Panc1 (cell line): ENCODE results near the gene TRAF5. TPM values are rescaled to one million over a fixed set of nuclear protein-coding genes. Genes with fewer than 3 reads are reported as not detected.
"Not testable (repeated sequence)": the region's sequence is repeated elsewhere in the genome, so short reads cannot be mapped to it uniquely, and the experiment has no call there.

Experiments used
- ATAC-seq: fragments of 200-7000 bp; cut with Tn5 transposase; 2 replicates; pipeline ENCODE4 v1.9.1; 2020; ENCODE audit warnings: mild to moderate bottlenecking, moderate library complexity
- BruUV-seq: library from RNA; stranded (reverse); fragments of 400-500 nt; replicated peaks from 2 replicates; lab custom pipeline; 2021; lab: Mats Ljungman, UMichigan
- CTCF ChIA-PET: fragments of 300-600 bp; sonication (Branson Sonifier 250); formaldehyde crosslinking; loops from one replicate; lab custom pipeline; 2022; ENCODE audit warnings: antibody characterized with exemption; lab: Charles Lee
- POLR2A ChIA-PET: fragments of 300-600 bp; sonication (Branson Sonifier 250); formaldehyde crosslinking; loops from one replicate; lab custom pipeline; 2022; ENCODE audit warnings: antibody characterized with exemption; lab: Charles Lee
- DNase-seq: peaks from one replicate; pipeline ENCODE4 v3.0.0-alpha.2; 2010; ENCODE audit warnings: low read depth, low spot score
- H3K27ac ChIP-seq: 2 replicates; pipeline ENCODE4 v1.5.1; 2011; ENCODE audit warnings: mild to moderate bottlenecking, low read length, inconsistent platforms
- H3K27me3 ChIP-seq: fragments of 200-500 bp; sonication (Bioruptor generic); 2 replicates; pipeline ENCODE4 v1.6.0; 2014; ENCODE audit warnings: low read length, inconsistent platforms; ENCODE audit not compliant: control insufficient read depth, insufficient read depth
- H3K36me3 ChIP-seq: fragments of 200-500 bp; sonication (Bioruptor generic); 2 replicates; pipeline ENCODE4 v1.5.1; 2014; ENCODE audit warnings: inconsistent platforms, mild to moderate bottlenecking, low read length, moderate library complexity; ENCODE audit not compliant: control insufficient read depth, insufficient read depth
- H3K4me1 ChIP-seq: 2 replicates; pipeline ENCODE4 v1.5.1; 2011; ENCODE audit warnings: inconsistent platforms, mild to moderate bottlenecking, low read length, moderate library complexity; ENCODE audit not compliant: control insufficient read depth, insufficient read depth
- H3K4me3 ChIP-seq, 2 experiments: 2 replicates each; pipeline ENCODE4 v1.5.1; 2011 to 2012; ENCODE audit warnings: low read depth in 2 of 2, low read length in 2 of 2, mild to moderate bottlenecking in 2 of 2, inconsistent platforms in 1 of 2, moderate library complexity in 1 of 2
- H3K9me3 ChIP-seq: fragments of 200-500 bp; sonication (Bioruptor generic); 2 replicates; pipeline ENCODE4 v1.5.1; 2014; ENCODE audit warnings: low read depth, mild to moderate bottlenecking, inconsistent platforms, low read length, moderate library complexity; ENCODE audit not compliant: control insufficient read depth, insufficient read depth
- CTCF ChIP-seq: fragments of 450-650 bp; IDR thresholded peaks from 2 replicates; pipeline ENCODE4 v1.5.1; 2017; ENCODE audit warnings: mild to moderate bottlenecking
- POLR2AphosphoS5 ChIP-seq: IDR thresholded peaks from 2 replicates; pipeline ENCODE4 v1.6.1; 2012; ENCODE audit warnings: mild to moderate bottlenecking, low read depth, low read length, moderate library complexity
- REST ChIP-seq, 2 experiments: IDR thresholded peaks; 2 replicates each; pipeline ENCODE4 v1.6.1; 2011 to 2012; ENCODE audit warnings: low read depth in 2 of 2, control low read depth in 1 of 2, low read length in 1 of 2, mild to moderate bottlenecking in 1 of 2, moderate library complexity in 1 of 2; ENCODE audit not compliant: insufficient read depth in 1 of 2
- SIN3A ChIP-seq: IDR thresholded peaks from 2 replicates; pipeline ENCODE4 v1.6.1; 2012; ENCODE audit warnings: low read depth, mild to moderate bottlenecking, low read length, moderate library complexity, borderline replicate concordance; ENCODE audit not compliant: insufficient read depth
- TCF7L2 ChIP-seq: IDR thresholded peaks from 2 replicates; pipeline ENCODE4 v1.6.1; 2011; ENCODE audit warnings: mild to moderate bottlenecking, low read depth, low read length, inconsistent platforms
- in situ Hi-C: cut with HindIII; loops from 2 replicates; pipeline ENCODE4 v1.10.0; 2016; ENCODE audit warnings: low sequenced_read_pairs, low pct_unique_long_range_greater_than_20kb
- intact Hi-C: fragments of 100-400 bp; cut with micrococcal nuclease; formaldehyde crosslinking; loops from one replicate; pipeline ENCODE4 v1.10.0; 2022; ENCODE audit not compliant: unreplicated experiment
- total RNA-seq: library from RNA; stranded (reverse); gene quantifications from one replicate; pipeline ENCODE4 v1.2.1, GENCODE V29; 2021; ENCODE audit not compliant: unreplicated experiment

Gene TRAF5
- total RNA-seq, 1 experiment from 2014 or later: 10.5 TPM

DNA sequence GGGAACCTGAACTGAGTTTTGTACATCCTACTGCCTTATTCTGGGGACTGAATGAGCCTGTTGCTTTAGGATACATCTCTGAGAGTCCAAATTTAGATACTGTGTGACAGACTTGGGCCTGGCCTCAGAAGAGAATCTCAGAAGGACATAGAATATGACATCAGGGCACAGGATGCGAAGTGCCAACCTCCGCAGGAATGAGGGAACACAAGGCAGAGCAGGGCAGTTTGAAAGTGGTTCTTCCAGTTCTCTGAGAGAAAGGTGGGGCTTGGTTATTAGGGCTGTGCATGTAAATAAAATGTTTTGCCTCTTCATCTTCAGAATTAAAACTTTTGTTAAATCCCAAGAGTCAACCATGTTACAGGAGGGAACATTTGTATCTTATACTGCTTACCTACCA is 23.1 kb downstream of the TRAF5 start:
- TF ChIP-seq TCF7L2 (no peak), REST (IDR thresholded peaks at IDR 0.05; ENCODE audit: insufficient read depth in 1 of 2, low read depth in 2 of 2, low read length in 1 of 2) (no peak), POLR2AphosphoS5 (no peak), CTCF (no peak), SIN3A (no peak)
- Histone ChIP-seq H3K27ac (no peak overlapping the region), H3K27me3 (no peaks in the 10 kb centered on the region), H3K9me3 (no peaks in the 10 kb centered on the region), H3K4me3 (no peak overlapping the region), H3K4me1 (no peaks in the 10 kb centered on the region), H3K36me3 (no peaks in the 10 kb centered on the region)
- intact Hi-C loops: no loop called here
- ChIA-PET POLR2A (no interaction called here), CTCF (no interaction called here)
- ATAC-seq: no peak
- no peak for DNase-seq
- in situ Hi-C loops: no loop called here
- BruUV-seq: no TSS peak

GRCh38 chr1:211352055-211352454 is 25.4 kb downstream of the TRAF5 start:
- H3K9me3 ChIP-seq, H3K27me3 ChIP-seq, H3K27ac ChIP-seq, BruUV-seq, H3K4me1 ChIP-seq, POLR2A ChIA-PET, DNase-seq, in situ Hi-C loops, ATAC-seq, intact Hi-C loops, H3K4me3 ChIP-seq, H3K36me3 ChIP-seq: not testable (repeated sequence)
- CTCF ChIA-PET: interaction anchor here (0.6 kb wide), 1 partner anchor 159 kb away, joined by 14 read pairs; no protein-coding TSS in a partner anchor

DNA sequence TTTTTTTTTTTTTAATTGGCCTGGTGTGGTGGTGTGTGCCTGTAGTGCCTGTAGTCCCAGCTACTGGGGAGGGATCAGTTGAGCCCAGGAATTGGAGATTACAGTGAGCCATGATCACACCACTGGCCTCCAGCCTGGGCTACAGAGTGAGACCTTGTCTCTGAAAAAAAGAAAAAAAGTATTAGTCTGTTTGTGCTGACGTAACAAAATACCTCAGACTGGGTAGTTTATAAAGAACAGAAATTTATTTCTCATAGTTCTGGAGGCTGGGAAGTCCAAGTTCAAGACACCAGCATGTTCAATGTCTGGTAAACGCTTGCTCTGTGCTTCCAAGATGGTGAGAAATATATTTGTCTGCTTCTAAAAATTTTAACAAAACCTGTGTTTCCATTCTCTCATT is 25.8 kb downstream of the TRAF5 start:
- in situ Hi-C loops: no loop called here
- Histone ChIP-seq H3K4me3 (no peak overlapping the region), H3K9me3 (no peaks in the 10 kb centered on the region), H3K4me1 (no peaks in the 10 kb centered on the region), H3K27ac (no peak overlapping the region), H3K27me3 (no peaks in the 10 kb centered on the region), H3K36me3 (no peaks in the 10 kb centered on the region)
- TF ChIP-seq TCF7L2 (no peak), CTCF (no peak), POLR2AphosphoS5 (no peak), SIN3A (no peak), REST (IDR thresholded peaks at IDR 0.05; ENCODE audit: insufficient read depth in 1 of 2, low read depth in 2 of 2, low read length in 1 of 2) (no peak)
- ChIA-PET CTCF (interaction anchor here (0.6 kb wide), 1 partner anchor 159 kb away, joined by 14 read pairs; no protein-coding TSS in a partner anchor), POLR2A (no interaction called here)
- no peak for DNase-seq
- no TSS peak for BruUV-seq
- no peak for ATAC-seq
- intact Hi-C loops: no loop called here
